Omental fat pad (tissue), 4 donors: Measurements from ENCODE around the gene TSGA10. TPM values are rescaled to one million over a fixed set of nuclear protein-coding genes. Genes with fewer than 3 reads are reported as not detected.

Source experiments
- ATAC-seq: fragments of 150-250 bp; one replicate; pipeline ENCODE4 v1.9.1; 2016; ENCODE audit warnings: mild to moderate bottlenecking, moderate library complexity; ENCODE audit not compliant: low FRiP score
- DNase-seq: peaks from one replicate; pipeline ENCODE4 v3.0.0-alpha.2; 2019; ENCODE audit warnings: low spot score
- total RNA-seq, 4 donors: library from RNA; depleted of rRNA; stranded (reverse); fragments of >200 nt; gene quantifications; one replicate each; pipeline ENCODE4 v1.1.0, GENCODE V29; 2016
- TF ChIP-seq, protein P1 (sequence below), 3 donors: fragments of 450-650 bp; IDR thresholded peaks; one replicate each; pipeline ENCODE4 v1.5.1; 2016 to 2017; ENCODE audit warnings: antibody characterized with exemption in 3 of 3, mild to moderate bottlenecking in 3 of 3, moderate library complexity in 2 of 3

Gene TSGA10
- total RNA-seq, 4 donors from 2014 or later = 4.7 to 19.5 (median 8.5) TPM

DNA sequence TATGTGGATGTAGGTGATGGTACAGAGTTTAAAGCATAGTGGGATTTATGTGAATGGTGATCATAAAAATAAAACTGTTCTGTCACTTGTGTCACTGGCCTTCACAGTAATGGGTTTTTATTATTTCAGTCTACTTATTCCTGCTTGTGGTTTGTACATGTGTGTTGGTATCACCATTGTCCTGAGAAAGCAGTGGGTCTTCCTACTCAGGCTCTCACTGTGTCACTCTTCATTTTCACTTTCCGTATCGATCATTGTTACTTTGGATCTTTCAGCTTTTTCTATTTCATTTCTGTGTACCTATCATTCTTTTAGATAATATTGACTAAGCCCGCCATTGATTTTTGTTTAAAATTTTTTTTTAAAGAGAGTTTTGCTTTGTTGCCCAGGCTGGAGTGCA, 33.6 kb upstream of the TSGA10 start:
- DNase-seq (no peak), ATAC-seq (no peak)

DNA sequence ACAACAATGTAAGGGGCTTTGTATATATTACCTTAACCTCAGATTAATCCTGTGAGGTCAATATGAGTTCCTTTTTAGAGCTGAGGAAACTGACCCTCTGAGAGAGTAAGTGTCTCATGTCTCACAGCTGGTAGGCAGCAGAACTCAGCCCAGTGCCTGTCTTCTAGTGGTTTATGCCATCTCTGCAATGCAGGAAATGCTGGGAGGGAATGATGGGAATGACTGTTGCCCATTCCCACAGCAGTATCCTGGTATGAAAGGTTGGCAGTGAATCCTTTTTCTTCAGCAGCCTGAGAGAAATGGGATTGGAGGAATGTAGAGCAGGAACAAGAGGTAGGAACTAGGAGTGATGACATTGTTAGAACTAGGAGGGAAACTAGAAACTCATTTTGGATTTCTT, 32.3 kb upstream of the TSGA10 start:
- DNase-seq (no peak), ATAC-seq (no peak)
- TF ChIP-seq, protein P1, sequence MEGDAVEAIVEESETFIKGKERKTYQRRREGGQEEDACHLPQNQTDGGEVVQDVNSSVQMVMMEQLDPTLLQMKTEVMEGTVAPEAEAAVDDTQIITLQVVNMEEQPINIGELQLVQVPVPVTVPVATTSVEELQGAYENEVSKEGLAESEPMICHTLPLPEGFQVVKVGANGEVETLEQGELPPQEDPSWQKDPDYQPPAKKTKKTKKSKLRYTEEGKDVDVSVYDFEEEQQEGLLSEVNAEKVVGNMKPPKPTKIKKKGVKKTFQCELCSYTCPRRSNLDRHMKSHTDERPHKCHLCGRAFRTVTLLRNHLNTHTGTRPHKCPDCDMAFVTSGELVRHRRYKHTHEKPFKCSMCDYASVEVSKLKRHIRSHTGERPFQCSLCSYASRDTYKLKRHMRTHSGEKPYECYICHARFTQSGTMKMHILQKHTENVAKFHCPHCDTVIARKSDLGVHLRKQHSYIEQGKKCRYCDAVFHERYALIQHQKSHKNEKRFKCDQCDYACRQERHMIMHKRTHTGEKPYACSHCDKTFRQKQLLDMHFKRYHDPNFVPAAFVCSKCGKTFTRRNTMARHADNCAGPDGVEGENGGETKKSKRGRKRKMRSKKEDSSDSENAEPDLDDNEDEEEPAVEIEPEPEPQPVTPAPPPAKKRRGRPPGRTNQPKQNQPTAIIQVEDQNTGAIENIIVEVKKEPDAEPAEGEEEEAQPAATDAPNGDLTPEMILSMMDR (IDR thresholded peaks at IDR 0.05) = no peak

More for the DNA sequence above, 33.6 kb upstream of the TSGA10 start:
- TF ChIP-seq, protein P1 (IDR thresholded peaks at IDR 0.05) = no peak

GRCh38 chr2:99184811-99185210, 30.1 kb upstream of the TSGA10 start:
- DNase-seq (no peak), ATAC-seq (no peak)
- TF ChIP-seq, protein P1 (IDR thresholded peaks at IDR 0.05) = no peak

- DNase-seq = no peak
- ATAC-seq = no peak
- TF ChIP-seq, protein P1 (IDR thresholded peaks at IDR 0.05) = no peak
These were observed 28.3 kb upstream of the TSGA10 start for GRCh38 chr2:99183025-99183424.

DNA sequence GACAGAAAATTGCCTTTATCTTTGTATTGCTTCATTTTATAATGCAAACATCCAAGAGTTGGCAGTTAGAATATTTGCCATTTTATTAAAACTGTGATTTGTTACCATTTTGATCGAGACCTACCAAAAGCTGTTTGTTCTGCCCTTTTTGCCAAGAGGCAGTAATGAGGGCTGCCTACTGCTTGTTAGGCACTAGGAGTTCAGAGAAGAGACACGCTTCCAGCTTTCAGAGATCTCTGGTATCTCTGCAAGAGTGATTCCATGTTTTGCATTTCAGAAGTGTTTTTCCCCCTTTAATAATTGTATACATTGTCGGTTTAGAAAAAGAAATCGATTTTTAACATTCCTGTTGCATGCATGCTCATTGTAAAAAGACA, 26.9 kb upstream of the TSGA10 start:
- ATAC-seq (no peak), DNase-seq (no peak)
- TF ChIP-seq, protein P1 (IDR thresholded peaks at IDR 0.05) = no peak

DNA sequence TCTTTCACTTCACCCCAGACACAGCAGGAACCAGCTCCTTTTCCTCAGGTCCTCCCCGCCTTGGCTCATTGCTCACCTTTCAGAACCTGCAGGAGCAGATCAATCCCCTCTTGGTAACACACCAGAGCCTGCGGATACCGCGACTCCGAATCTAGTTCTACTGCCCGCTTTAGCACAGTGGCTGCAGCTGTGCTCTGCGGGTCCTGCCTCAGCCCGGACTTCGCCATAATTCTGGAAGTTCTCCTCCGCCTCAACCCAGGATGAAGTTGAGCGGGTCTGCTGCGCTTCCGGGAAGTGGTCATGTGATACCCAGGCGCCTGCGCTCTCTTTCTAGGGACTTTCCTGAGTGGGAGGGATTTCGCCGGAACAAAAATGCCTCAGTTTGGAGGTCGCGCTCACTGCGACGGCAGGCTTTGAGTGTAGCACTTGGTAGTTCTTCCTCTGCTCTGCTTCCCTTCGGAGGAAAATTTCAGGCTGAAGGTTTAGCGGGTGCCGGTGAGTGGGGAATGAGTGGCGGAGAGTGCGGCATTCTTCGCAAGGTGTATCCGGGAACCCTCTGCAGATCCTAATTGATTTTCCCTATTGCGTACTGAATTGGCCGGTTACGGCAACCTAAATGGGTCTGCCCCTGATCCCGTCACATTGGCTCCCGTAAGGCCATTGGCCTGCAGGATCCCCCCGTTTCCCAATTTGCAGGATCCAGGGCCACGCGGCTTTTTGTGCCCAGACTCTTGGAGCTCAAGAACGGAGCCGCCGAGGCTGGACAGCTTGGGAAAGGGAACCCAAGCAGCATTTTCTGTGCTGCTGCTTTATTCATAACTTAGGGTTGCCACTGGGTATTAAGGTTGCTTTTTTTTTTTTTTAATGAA, 26.2 kb upstream of the TSGA10 start, which contains the start of the genes MITD1 and MRPL30:
Gene MITD1, minus strand, starts transcription at position 304 of the 869 bp plus-strand sequence. Its CDS starts 77 bp downstream, at position 227.
Gene MRPL30, plus strand, starts transcription at position 430 of the 869 bp plus-strand sequence. CDS start 5,020 bp downstream, outside the sequence.
- TF ChIP-seq, protein P1 (IDR thresholded peaks at IDR 0.05) = no peak
- peak; percentile 71 for DNase-seq
- ATAC-seq = peak; percentile 95
